ENCODE results near the gene HERPUD2. TPM values are rescaled to one million over a fixed set of nuclear protein-coding genes. Genes with fewer than 3 reads are reported as not detected.

Gene HERPUD2
- total RNA-seq, 1 donor: 26.5 TPM

DNA sequence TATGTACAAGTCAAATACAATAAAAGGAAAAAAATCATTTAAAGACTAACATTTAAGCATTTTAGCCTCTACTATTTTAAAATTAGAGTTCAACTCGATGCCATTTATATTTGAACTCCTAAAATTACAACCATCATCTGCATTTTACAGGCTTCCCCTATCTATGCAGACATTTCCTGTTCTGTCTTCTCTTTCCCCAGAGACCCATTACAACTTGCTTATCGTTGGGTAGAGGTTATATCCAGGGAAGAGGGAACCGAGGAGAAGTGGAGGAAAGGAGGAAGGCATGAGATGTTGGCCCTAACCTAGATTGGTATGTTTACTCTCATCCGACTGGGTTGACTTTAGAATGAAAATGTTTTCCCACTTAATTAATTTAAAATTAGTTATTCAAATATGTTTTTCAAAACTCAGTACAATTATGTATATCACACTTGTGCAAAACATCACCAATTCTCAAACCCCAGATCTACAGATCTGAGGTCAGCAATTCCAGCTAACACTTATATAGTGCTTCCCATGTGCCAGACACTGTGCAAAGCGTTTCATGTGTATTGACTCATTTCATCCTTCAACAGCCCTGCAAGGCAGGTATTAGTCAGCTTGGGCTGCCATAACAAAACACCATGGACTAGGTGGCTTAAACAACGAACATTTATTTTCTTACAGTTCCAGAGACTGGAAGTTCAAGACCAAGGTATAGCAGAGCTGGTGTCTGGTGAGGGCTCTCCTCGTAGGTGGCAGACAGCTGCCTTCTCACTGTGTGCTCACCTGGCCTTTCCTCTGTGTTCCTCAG, 27.3 kb upstream of the HERPUD2 start:
- TF ChIP-seq, protein P1, sequence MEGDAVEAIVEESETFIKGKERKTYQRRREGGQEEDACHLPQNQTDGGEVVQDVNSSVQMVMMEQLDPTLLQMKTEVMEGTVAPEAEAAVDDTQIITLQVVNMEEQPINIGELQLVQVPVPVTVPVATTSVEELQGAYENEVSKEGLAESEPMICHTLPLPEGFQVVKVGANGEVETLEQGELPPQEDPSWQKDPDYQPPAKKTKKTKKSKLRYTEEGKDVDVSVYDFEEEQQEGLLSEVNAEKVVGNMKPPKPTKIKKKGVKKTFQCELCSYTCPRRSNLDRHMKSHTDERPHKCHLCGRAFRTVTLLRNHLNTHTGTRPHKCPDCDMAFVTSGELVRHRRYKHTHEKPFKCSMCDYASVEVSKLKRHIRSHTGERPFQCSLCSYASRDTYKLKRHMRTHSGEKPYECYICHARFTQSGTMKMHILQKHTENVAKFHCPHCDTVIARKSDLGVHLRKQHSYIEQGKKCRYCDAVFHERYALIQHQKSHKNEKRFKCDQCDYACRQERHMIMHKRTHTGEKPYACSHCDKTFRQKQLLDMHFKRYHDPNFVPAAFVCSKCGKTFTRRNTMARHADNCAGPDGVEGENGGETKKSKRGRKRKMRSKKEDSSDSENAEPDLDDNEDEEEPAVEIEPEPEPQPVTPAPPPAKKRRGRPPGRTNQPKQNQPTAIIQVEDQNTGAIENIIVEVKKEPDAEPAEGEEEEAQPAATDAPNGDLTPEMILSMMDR (IDR thresholded peaks at IDR 0.05; ENCODE audit: insufficient read depth, low read length): no peak
- DNase-seq (ENCODE audit: low read depth): no peak
- H3K4me3 ChIP-seq (ENCODE audit: low read depth, low read length): no peak overlapping the region

DNA sequence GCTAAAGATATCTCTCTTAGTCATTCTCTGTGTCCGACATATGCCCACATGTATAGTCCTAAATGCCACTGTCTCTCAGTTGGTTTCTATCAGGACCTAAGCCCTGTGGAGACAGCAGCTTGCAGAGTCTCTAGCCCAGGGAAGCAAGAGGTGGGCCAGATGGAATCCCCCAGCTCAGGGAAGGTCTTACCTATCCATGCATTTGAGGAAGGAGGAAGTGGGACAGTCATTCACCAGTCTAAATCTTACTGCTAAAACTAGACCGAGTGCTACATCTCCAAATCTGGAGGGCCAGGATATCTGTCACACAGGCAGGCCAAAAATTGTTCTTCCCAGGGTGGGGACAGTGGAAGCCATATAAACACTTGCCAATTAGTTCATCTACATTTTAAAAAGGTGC, 26.4 kb upstream of the HERPUD2 start:
- no peak for DNase-seq (ENCODE audit: low read depth)
- TF ChIP-seq, protein P1 (IDR thresholded peaks at IDR 0.05; ENCODE audit: insufficient read depth, low read length): no peak
- no peak overlapping the region for H3K4me3 ChIP-seq (ENCODE audit: low read depth, low read length)

DNA sequence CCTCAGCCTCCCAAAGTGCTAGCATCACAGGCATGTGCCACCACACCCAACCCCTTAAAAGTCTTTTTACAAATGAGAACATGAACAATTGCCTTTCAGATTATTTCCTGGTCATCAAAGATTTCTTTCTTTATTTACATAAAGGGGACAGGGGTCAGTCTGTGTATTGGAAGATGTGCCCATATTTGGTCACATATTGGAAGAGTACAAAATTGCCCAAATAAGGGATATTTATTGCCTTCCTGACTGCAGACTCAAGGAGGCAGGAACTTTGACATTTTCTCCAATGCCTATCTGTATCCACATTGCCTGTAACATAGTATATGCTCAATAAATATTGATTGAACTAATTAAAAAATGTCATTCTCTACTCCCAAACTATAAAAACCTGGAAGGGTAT, 25.9 kb upstream of the HERPUD2 start:
- no peak overlapping the region for H3K4me3 ChIP-seq (ENCODE audit: low read depth, low read length)
- TF ChIP-seq, protein P1 (IDR thresholded peaks at IDR 0.05; ENCODE audit: insufficient read depth, low read length): no peak
- DNase-seq (ENCODE audit: low read depth): no peak

DNA sequence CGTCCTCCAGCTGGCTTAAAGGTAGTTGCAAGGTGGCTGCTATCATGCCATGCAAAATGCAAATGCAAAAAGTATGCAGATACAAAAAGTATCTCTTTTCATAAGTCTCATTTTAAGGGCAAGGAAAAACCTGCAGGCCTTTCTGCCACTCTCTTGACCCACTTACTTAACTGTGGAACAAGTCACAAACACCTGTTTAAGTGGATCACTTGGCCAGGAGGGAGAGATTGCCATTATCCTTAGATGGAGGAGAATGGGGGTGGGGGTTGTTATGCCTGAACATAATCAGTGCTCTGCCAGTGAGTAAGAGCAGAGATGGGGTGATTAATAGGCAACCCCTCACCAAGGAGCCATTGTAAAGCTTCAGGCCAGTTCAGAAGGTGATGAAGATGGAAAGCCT, 25.1 kb upstream of the HERPUD2 start:
- no peak overlapping the region for H3K4me3 ChIP-seq (ENCODE audit: low read depth, low read length)
- DNase-seq (ENCODE audit: low read depth): no peak
- TF ChIP-seq, protein P1 (IDR thresholded peaks at IDR 0.05; ENCODE audit: insufficient read depth, low read length): no peak

DNA sequence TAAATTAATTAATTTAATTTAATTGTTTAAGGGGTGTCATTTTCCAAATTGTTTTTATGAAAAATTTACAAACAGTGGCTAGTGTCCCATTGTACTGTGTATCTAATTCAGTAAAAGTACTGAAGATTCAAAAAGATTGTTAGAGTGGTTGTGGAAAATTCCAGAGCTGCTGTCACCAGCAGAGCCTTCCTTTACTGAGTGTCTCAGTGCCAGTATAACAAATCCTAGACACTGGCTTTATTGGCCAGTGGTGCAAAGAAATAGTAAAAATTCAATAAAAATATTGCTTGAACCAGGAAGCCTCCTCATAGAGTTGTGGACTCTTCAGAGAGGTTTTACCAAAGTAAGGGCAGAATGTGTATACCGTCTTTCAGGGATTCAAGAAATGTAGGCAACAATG, 23.1 kb upstream of the HERPUD2 start:
- no peak overlapping the region for H3K4me3 ChIP-seq (ENCODE audit: low read depth, low read length)

DNA sequence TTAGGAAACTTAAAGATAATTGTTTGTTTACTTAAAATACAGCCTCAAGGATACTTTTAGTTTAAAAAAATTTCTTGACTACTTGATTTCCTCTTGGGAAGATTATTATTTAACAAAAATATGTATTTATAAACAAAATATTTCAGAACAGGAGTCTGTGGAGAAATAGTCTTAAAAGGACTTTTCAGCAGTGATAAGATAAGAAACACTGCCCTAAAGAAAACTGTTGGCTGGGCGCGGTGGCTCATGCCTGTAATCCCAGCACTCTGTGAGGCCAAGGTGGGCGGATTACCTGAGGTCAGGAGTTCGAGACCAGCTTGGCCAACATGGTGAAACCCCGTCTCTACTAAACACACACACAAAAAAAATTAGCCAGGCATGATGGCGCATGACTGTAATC, 22.6 kb upstream of the HERPUD2 start:
- DNase-seq (ENCODE audit: low read depth): no peak
- TF ChIP-seq, protein P1 (IDR thresholded peaks at IDR 0.05; ENCODE audit: insufficient read depth, low read length): no peak
- no peak overlapping the region for H3K4me3 ChIP-seq (ENCODE audit: low read depth, low read length)

More for the DNA sequence above, 23.1 kb upstream of the HERPUD2 start:
- TF ChIP-seq, protein P1 (IDR thresholded peaks at IDR 0.05; ENCODE audit: insufficient read depth, low read length): no peak
- no peak for DNase-seq (ENCODE audit: low read depth)

DNA sequence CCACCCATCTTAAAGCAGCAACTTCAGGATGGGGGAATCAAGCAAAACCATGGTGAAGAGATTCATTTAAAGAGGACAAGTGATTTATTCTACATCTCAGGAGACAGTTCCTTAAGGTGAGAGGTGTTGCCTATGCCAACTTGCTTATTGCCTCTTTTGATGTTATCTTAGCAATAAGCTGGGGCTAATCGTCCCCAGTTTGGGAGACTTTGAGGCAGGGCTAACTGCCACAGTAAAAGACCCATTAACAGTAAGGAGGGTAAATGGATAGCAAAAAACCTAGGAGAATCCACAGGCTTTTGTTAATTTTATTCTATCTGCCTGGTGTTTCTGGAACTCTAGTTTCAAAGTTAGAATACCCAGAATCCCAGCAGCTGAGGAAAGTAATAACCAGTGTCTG, 22.1 kb upstream of the HERPUD2 start:
- H3K4me3 ChIP-seq (ENCODE audit: low read depth, low read length): peak overlapping the region; percentile 39
- TF ChIP-seq, protein P1 (IDR thresholded peaks at IDR 0.05; ENCODE audit: insufficient read depth, low read length): no peak
- no peak for DNase-seq (ENCODE audit: low read depth)
